ENCODE results near the gene CCNA2.

CCNA2 gene

DNA sequence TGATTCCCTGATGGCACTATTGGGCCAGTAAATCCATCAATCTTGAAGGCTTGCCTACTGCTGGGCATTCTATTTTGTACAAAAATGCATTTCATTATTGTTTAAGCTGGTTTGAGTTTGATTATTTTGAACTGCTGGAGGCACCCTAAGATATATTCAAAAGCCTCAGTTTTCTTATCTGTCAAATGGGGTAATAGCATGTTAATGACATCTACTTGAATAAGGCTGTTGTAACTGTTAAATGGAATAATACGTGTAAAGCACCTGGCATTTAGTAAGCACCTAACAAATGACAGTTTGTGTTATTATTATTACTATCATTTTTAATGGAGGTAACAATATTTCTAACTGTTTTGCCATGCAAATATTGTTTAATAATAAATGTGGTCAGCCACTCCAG lies 51.8 kb downstream of the CCNA2 start:
- no peak for DNase-seq

DNA sequence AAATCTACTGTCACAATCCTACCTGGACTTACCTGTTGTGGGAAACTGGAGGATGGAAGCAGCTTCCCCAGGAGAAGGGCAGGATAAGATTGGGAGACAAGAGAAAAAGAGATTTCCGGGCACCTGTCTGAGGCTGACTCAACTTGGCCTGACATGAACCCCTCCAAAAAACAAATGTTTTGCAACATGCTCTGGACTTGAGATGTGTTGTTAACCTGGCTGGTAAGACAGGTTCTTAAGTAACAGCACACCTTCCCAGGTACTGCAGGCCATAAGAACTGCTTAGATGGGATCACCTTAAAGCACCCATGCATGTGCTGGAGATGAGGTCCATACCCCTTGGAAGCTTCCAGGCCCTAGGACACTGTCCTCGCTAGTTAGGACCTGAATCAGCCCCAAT lies 54.3 kb downstream of the CCNA2 start:
- DNase-seq = no peak

DNA sequence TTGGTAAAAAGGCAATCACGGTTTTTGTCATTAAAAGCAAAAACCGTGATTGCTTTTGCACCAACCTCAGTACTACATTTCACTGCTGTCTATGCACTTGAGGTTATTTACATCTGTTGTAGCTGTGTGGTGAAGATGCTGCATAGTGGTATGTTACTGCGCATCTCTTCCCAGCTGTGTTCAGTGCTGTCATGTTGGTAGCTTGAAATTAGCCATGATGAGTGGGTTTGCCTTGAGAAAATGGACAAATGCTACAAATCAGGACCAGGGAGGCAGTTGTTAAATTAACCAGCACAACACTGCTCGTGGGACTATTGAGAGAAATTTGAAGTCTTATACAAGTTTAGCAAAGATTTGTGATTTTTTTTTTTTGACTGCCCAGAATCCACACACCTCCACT lies 56.5 kb downstream of the CCNA2 start:
- no peak for DNase-seq

Measured in NCI-H1092 (cell line).